Measurements from ENCODE around the gene KLK2. TPM values are rescaled to one million over a fixed set of nuclear protein-coding genes. Genes with fewer than 3 reads are reported as not detected.

Gene KLK2
- total RNA-seq, 2 donors from 2014 or later, result 0.12 TPM; not detected in 1

DNA sequence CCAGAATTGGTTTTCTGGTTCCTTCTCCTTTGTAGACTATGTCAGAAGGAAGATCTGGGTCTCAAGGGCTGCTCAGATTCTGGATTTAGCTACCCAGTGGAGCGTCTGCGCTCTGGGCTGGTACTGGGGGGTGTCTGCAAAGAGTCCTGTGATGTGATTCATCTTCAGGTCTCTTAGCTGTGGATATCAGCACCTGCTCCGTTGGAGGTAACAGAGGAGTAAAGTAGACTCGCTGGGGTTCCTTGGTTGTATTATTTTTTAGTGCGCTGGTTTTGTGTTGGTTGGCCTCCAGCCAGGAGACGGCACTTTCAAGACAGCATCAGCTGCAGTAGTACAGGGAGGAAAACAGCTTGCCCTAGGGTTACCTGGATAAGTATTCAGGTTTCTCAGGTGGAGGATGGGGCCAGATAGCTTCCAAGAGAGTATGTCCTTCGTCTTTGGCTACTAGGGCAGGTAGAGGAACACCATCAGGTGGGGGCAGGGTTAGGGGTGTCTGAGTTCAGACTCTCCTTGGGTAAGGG is 29.5 kb upstream of the KLK2 start:
- DNase-seq, result no peak
- intact Hi-C loops (cut with DNase I, micrococcal nuclease), result no loop called here
- peak; percentile 31 for ATAC-seq

DNA sequence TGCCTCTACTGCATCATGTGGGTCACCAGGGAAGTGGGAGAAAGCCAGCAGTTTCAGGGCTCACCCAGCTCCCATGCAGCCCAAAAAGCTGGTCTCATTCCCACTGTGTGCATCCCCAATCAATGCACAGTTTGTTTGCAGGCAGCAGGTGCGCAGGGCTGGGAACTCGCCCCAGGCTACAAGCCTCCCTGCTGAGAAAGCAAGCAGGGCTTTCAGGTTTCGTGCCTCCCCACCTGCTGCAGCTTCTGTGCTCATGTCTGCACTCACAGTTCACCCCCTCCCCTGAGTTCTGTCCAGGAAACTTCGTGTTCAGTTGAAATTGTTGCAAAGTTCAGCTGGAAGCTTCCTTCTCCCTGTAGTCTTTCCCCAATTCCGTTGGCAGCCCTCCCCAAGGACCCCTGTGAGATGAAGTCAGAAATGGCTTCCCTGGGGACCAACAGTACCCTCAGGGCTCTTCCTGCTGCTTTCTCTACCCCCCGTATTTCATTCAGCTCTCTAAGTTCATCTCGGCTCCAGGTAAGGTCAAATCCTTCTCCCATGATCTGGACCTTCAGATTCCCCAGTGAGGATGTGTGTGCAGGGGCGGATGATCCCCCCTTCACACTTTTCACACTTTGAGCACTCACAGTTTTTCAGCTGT is 28.8 kb upstream of the KLK2 start:
- ATAC-seq, result no peak
- intact Hi-C loops (cut with DNase I, micrococcal nuclease), result no loop called here
- DNase-seq, result no peak

DNA sequence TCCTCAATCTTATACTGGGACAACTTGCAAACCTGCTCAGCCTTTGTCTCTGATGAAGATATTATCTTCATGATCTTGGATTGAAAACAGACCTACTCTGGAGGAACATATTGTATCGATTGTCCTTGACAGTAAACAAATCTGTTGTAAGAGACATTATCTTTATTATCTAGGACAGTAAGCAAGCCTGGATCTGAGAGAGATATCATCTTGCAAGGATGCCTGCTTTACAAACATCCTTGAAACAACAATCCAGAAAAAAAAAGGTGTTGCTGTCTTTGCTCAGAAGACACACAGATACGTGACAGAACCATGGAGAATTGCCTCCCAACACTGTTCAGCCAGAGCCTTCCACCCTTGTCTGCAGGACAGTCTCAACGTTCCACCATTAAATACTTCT is 22.5 kb upstream of the KLK2 start:
- no peak for ATAC-seq
- intact Hi-C loops (cut with DNase I, micrococcal nuclease), result no loop called here
- no peak for DNase-seq

DNA sequence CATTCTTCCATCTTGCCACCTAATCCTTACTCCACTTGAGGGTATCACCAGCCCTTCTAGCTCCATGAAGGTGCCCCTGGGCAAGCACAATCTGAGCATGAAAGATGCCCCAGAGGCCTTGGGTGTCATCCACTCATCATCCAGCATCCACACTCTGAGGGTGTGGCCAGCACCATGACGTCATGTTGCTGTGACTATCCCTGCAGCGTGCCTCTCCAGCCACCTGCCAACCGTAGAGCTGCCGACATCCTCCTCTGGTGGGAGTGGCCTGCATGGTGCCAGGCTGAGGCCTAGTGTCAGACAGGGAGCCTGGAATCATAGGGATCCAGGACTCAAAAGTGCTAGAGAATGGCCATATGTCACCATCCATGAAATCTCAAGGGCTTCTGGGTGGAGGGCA is 21.6 kb upstream of the KLK2 start:
- intact Hi-C loops (cut with DNase I, micrococcal nuclease), result no loop called here
- DNase-seq (no peak), ATAC-seq (peak; percentile 34)

DNA sequence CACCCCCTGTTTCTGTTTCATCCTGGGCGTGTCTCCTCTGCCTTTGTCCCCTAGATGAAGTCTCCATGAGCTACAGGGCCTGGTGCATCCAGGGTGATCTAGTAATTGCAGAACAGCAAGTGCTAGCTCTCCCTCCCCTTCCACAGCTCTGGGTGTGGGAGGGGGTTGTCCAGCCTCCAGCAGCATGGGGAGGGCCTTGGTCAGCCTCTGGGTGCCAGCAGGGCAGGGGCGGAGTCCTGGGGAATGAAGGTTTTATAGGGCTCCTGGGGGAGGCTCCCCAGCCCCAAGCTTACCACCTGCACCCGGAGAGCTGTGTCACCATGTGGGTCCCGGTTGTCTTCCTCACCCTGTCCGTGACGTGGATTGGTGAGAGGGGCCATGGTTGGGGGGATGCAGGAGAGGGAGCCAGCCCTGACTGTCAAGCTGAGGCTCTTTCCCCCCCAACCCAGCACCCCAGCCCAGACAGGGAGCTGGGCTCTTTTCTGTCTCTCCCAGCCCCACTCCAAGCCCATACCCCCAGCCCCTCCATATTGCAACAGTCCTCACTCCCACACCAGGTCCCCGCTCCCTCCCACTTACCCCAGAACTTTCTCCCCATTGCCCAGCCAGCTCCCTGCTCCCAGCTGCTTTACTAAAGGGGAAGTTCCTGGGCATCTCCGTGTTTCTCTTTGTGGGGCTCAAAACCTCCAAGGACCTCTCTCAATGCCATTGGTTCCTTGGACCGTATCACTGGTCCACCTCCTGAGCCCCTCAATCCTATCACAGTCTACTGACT is 18.4 kb upstream of the KLK2 start, which contains the start of gene KLK3:
KLK3 (plus strand) TSS at position 280 of the 775 bp plus-strand sequence; CDS start at position 321, 41 bp downstream.
- DNase-seq, result no peak
- ATAC-seq, result no peak
- intact Hi-C loops (cut with DNase I, micrococcal nuclease), result no loop called here

DNA sequence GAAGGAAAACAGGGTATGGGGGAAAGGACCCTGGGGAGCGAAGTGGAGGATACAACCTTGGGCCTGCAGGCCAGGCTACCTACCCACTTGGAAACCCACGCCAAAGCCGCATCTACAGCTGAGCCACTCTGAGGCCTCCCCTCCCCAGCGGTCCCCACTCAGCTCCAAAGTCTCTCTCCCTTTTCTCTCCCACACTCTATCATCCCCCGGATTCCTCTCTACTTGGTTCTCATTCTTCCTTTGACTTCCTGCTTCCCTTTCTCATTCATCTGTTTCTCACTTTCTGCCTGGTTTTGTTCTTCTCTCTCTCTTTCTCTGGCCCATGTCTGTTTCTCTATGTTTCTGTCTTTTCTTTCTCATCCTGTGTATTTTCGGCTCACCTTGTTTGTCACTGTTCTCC is 15.9 kb upstream of the KLK2 start:
- no peak for ATAC-seq
- intact Hi-C loops (cut with DNase I, micrococcal nuclease), result no loop called here
- no peak for DNase-seq

DNA sequence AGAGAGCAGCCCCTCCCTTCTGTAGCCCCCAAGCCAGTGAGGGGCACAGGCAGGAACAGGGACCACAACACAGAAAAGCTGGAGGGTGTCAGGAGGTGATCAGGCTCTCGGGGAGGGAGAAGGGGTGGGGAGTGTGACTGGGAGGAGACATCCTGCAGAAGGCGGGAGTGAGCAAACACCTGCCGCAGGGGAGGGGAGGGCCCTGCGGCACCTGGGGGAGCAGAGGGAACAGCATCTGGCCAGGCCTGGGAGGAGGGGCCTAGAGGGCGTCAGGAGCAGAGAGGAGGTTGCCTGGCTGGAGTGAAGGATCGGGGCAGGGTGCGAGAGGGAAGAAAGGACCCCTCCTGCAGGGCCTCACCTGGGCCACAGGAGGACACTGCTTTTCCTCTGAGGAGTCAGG is 14.4 kb upstream of the KLK2 start:
- ATAC-seq (peak; percentile 98), DNase-seq (peak; percentile 61 to 74)
- intact Hi-C loops (cut with DNase I, micrococcal nuclease), result no loop called here

DNA sequence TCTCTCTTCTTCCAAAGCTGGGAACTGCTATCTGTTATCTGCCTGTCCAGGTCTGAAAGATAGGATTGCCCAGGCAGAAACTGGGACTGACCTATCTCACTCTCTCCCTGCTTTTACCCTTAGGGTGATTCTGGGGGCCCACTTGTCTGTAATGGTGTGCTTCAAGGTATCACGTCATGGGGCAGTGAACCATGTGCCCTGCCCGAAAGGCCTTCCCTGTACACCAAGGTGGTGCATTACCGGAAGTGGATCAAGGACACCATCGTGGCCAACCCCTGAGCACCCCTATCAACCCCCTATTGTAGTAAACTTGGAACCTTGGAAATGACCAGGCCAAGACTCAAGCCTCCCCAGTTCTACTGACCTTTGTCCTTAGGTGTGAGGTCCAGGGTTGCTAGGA is 13.4 kb upstream of the KLK2 start:
- DNase-seq, result no peak
- intact Hi-C loops (cut with DNase I, micrococcal nuclease), result no loop called here
- ATAC-seq, result no peak

DNA sequence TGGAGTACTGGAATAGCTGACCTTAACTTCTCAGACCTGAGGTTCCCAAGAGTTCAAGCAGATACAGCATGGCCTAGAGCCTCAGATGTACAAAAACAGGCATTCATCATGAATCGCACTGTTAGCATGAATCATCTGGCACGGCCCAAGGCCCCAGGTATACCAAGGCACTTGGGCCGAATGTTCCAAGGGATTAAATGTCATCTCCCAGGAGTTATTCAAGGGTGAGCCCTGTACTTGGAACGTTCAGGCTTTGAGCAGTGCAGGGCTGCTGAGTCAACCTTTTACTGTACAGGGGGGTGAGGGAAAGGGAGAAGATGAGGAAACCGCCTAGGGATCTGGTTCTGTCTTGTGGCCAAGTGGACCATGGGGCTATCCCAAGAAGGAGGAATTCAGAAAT is 12.2 kb upstream of the KLK2 start:
- no peak for DNase-seq
- no peak for ATAC-seq
- intact Hi-C loops (cut with DNase I, micrococcal nuclease), result no loop called here

DNA sequence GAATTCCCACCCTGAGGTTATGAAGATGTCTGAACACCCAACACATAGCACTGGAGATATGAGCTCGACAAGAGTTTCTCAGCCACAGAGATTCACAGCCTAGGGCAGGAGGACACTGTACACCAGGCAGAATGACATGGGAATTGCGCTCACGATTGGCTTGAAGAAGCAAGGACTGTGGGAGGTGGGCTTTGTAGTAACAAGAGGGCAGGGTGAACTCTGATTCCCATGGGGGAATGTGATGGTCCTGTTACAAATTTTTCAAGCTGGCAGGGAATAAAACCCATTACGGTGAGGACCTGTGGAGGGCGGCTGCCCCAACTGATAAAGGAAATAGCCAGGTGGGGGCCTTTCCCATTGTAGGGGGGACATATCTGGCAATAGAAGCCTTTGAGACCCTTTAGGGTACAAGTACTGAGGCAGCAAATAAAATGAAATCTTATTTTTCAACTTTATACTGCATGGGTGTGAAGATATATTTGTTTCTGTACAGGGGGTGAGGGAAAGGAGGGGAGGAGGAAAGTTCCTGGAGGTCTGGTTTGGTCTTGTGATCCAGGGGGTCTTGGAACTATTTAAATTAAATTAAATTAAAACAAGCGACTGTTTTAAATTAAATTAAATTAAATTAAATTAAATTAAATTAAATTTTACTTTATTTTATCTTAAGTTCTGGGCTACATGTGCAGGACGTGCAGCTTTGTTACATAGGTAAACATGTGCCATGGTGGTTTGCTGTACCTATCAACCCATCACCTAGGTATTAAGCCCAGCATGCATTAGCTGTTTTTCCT is 11.5 kb upstream of the KLK2 start:
- intact Hi-C loops (cut with DNase I, micrococcal nuclease), result no loop called here
- DNase-seq (no peak), ATAC-seq (no peak)

DNA sequence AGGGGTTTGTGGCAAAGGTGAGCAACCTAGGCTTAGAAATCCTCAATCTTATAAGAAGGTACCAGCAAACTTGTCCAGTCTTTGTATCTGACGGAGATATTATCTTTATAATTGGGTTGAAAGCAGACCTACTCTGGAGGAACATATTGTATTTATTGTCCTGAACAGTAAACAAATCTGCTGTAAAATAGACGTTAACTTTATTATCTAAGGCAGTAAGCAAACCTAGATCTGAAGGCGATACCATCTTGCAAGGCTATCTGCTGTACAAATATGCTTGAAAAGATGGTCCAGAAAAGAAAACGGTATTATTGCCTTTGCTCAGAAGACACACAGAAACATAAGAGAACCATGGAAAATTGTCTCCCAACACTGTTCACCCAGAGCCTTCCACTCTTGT is 3.8 kb upstream of the KLK2 start:
- ATAC-seq, result peak; percentile 74
- intact Hi-C loops (cut with DNase I, micrococcal nuclease), result no loop called here
- no peak for DNase-seq

DNA sequence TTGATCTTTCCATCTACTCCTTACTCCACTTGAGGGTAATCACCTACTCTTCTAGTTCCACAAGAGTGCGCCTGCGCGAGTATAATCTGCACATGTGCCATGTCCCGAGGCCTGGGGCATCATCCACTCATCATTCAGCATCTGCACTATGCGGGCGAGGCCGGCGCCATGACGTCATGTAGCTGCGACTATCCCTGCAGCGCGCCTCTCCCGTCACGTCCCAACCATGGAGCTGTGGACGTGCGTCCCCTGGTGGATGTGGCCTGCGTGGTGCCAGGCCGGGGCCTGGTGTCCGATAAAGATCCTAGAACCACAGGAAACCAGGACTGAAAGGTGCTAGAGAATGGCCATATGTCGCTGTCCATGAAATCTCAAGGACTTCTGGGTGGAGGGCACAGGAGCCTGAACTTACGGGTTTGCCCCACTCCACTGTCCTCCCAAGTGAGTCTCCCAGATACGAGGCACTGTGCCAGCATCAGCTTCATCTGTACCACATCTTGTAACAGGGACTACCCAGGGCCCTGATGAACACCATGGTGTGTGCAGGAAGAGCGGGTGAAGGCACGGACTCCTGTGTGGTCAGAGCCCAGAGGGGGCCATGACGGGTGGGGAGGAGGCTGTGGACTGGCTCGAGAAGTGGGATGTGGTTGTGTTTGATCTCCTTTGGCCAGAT is 2.7 kb upstream of the KLK2 start:
- no peak for ATAC-seq
- intact Hi-C loops (cut with DNase I, micrococcal nuclease), result no loop called here
- DNase-seq, result no peak

DNA sequence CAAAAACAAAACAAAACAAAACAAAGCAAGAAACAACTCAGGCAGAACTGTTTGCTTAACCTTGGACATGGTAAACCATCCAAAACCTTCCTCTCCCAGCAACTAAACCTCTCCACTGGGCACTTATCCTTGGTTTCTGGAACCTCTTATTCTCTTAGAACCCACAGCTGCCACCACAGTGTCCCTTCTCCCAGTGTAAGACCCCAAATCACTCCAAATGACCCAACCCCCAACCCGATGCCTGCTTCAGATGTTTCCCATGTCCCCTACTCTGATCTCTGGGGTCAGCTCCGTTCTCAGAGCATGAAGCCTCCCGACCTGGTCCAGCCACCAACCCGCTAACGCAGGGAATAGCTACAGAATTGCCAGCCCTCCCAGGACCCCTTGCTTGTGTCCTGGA is 972 bp downstream of the KLK2 start:
- ATAC-seq (no peak), DNase-seq (no peak)
- intact Hi-C loops (cut with DNase I, micrococcal nuclease), result no loop called here

DNA sequence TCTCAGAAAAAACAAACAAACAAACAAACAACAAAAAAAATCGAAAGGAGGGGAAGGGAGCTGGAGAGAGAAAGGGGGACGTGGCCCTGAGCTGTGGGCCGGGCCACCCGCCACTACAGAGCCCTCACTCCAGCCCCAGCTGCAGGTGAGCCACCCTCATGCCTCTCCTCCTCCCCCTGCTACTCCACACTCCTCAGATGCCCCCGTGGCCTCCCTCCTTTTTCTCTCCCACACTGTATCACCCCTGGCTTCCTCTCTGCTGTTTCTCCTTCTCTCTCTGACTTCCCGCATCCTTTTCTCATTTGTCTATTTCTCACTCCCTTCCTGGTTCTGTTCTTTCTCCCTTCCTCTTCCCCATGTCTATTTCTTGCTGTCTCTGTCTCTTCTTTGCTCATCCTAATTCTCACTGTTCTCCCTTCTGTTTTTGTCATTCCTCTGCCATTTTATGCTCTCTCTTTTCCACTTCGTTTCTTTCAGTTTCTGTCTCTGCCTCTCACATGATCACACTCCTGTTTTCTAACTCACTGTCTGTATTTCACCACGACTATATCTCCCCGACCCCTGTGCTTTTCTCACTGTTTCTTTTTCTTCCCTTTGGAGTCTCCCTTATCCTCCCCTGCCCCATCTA is 2.7 kb downstream of the KLK2 start:
- ATAC-seq, result no peak
- DNase-seq, result no peak
- intact Hi-C loops (cut with DNase I, micrococcal nuclease), result no loop called here

DNA sequence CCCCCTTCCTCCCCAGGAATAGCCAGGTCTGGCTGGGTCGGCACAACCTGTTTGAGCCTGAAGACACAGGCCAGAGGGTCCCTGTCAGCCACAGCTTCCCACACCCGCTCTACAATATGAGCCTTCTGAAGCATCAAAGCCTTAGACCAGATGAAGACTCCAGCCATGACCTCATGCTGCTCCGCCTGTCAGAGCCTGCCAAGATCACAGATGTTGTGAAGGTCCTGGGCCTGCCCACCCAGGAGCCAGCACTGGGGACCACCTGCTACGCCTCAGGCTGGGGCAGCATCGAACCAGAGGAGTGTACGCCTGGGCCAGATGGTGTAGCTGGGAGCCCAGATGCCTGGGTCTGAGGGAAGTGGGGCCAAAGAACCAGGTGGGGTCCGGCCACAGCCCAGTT is 3.2 kb downstream of the KLK2 start:
- intact Hi-C loops (cut with DNase I, micrococcal nuclease), result no loop called here
- ATAC-seq, result no peak
- DNase-seq, result no peak

DNA sequence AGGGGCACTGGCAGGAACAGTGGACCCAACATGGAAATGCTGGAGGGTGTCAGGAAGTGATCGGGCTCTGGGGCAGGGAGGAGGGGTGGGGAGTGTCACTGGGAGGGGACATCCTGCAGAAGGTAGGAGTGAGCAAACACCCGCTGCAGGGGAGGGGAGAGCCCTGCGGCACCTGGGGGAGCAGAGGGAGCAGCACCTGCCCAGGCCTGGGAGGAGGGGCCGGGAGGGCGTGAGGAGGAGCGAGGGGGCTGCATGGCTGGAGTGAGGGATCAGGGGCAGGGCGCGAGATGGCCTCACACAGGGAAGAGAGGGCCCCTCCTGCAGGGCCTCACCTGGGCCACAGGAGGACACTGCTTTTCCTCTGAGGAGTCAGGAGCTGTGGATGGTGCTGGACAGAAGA is 4.1 kb downstream of the KLK2 start:
- intact Hi-C loops (cut with DNase I, micrococcal nuclease), result no loop called here
- peak; percentile 86 for ATAC-seq
- DNase-seq, result peak in 1 of 2 donors; percentile 43

DNA sequence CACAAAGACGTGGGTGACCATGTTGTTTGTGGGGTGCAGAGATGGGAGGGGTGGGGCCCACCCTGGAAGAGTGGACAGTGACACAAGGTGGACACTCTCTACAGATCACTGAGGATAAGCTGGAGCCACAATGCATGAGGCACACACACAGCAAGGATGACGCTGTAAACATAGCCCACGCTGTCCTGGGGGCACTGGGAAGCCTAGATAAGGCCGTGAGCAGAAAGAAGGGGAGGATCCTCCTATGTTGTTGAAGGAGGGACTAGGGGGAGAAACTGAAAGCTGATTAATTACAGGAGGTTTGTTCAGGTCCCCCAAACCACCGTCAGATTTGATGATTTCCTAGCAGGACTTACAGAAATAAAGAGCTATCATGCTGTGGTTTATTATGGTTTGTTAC is 5.6 kb downstream of the KLK2 start:
- ATAC-seq, result no peak
- intact Hi-C loops (cut with DNase I, micrococcal nuclease), result no loop called here

DNA sequence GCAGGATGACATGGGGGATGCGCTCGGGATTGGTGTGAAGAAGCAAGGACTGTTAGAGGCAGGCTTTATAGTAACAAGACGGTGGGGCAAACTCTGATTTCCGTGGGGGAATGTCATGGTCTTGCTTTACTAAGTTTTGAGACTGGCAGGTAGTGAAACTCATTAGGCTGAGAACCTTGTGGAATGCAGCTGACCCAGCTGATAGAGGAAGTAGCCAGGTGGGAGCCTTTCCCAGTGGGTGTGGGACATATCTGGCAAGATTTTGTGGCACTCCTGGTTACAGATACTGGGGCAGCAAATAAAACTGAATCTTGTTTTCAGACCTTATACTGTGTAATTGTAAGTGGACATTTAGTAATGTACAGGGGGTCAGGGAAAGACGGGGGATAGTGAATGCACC is 7.0 kb downstream of the KLK2 start:
- ATAC-seq (peak; percentile 43), DNase-seq (no peak)

More for the DNA sequence above, 5.6 kb downstream of the KLK2 start:
- no peak for DNase-seq

DNA sequence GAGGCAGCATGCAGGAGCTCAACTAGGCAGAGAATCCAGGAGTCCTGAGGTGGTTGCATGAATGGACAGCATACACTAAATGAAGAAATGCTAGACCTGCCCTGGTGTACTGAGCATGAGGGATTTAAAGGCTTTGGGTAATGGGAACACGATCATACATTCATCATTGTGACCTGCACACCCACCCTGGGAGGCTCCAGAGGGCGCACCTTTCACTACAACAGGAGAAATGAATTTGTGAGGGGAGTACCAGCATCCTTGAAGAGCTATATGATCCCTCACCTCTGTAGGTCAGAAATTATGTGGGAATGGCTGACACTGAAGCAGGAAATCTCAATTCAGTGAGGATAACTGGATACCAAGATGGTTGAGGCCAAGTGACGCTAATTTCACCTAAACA is 8.9 kb downstream of the KLK2 start:
- intact Hi-C loops (cut with DNase I, micrococcal nuclease), result no loop called here
- DNase-seq (no peak), ATAC-seq (no peak)

More for the DNA sequence above, 7.0 kb downstream of the KLK2 start:
- intact Hi-C loops (cut with DNase I, micrococcal nuclease), result no loop called here
